ENCODE measurements around the gene KRTAP2-1. TPM values are rescaled to one million over a fixed set of nuclear protein-coding genes. Genes with fewer than 3 reads are reported as not detected.
"Not testable (repeated sequence)": the region's sequence is repeated elsewhere in the genome, so short reads cannot be mapped to it uniquely, and the experiment has no call there.

KRTAP2-1 gene
- not detected for total RNA-seq
- long read RNA-seq = 0 reads

- intact Hi-C loops (cut with DNase I); ATAC-seq (ENCODE audit: poor library complexity); DNase-seq: not testable (repeated sequence)
These were observed at the start of gene KRTAP2-1 for GRCh38 chr17:41046735-41047465. Gene KRTAP2-1 (minus strand): TSS chr17:41047316. CDS start chr17:41047267, 49 bp downstream.

DNA sequence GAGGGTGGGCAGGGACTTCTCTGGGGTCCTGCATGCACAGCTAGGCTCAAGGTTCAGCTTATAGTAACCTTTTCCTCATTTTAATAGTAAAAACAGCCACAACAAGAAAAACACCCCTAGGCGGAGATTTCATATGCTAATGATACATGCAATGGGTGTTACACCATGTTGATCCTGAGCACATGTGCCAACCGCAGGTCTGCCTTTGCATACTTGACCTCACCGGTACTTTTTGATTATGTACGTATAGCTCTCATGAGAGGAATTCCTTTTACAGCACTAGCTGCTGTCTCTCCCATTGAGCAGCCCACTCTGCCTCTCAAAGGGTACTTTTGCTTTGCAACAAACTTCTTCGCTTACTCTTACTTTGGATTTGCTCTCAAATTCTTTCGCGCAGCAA is 48.9 kb upstream of the KRTAP2-1 start:
- no peak for DNase-seq
- intact Hi-C loops (cut with DNase I) = no loop called here
- ATAC-seq (ENCODE audit: poor library complexity) = no peak

GRCh38 chr17:41088760-41089352 is 41.7 kb upstream of the KRTAP2-1 start:
- DNase-seq; ATAC-seq (ENCODE audit: poor library complexity): not testable (repeated sequence)

DNA sequence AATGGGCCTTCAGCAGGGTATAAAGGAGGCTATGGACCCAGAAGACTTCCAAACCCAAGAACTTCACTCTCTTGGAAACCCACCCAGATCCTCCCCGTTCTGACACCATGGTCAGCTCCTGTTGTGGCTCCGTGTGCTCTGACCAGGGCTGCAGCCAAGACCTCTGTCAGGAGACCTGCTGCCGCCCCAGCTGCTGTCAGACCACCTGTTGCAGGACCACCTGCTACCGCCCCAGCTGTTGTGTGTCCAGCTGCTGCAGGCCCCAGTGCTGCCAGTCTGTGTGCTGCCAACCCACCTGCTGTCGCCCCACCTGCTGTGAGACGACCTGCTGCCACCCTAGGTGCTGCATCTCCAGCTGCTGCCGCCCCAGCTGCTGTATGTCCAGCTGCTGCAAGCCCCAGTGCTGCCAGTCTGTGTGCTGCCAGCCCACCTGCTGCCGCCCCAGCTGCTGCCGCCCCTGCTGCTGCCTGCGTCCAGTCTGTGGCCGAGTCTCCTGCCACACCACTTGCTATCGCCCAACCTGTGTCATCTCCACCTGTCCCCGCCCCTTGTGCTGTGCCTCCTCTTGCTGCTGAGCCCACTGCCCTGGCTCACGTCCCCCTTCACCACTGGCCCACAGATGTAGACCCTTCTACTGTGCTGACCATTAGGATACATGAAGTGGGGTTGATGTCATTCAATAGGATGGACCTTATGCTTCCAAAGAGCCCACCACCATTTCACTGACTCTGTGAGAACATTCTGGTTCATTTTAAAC is 37.2 kb upstream of the KRTAP2-1 start, which contains the start of gene KRTAP4-7:
Gene KRTAP4-7, plus strand, starts transcription at position 51 of the 757 bp plus-strand sequence. Its CDS starts 57 bp downstream, at position 108.
- DNase-seq; ATAC-seq (ENCODE audit: poor library complexity); intact Hi-C loops (cut with DNase I): not testable (repeated sequence)

More at GRCh38 chr17:41088760-41089352, 41.7 kb upstream of the KRTAP2-1 start:
- intact Hi-C loops (cut with DNase I) = not testable (repeated sequence)

DNA sequence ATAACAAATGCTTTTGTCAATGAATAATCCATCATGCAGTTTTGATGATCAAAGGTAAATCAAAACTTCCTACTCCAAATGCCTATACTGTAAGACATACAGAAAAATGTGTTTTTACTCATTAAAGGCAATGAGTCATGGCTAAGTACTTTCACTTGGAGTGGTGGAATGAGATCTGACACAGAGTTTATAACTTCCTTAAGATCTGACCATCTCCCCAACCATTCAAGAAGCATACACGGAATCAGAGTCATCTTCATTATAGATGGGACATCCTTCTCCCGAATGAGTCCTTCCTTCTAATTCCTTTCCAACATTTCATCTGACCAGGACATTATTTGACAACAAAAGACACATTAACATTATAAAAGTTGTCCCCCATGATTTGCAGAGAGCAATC is 36.3 kb upstream of the KRTAP2-1 start:
- intact Hi-C loops (cut with DNase I); DNase-seq; ATAC-seq (ENCODE audit: poor library complexity): not testable (repeated sequence)

DNA sequence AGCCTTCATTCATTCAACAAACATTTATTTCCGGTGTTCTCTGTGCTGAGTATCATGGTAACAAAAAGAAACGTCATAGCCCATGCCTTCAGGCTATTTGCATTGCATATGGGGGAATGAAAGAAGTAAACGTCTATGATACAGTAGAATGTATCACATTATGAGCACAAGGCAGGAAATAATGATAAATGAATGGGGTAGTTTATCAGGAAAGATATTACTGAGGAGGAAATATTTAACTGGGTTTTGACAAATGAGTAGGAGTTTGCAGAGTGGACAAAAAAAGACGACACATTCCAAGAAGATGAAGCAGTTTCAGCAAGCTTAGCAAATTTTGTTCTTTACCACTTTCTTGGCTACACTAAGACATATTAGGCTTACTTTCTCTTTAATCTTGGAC is 35.5 kb upstream of the KRTAP2-1 start:
- intact Hi-C loops (cut with DNase I) = no loop called here
- ATAC-seq (ENCODE audit: poor library complexity) (no peak), DNase-seq (no peak)

DNA sequence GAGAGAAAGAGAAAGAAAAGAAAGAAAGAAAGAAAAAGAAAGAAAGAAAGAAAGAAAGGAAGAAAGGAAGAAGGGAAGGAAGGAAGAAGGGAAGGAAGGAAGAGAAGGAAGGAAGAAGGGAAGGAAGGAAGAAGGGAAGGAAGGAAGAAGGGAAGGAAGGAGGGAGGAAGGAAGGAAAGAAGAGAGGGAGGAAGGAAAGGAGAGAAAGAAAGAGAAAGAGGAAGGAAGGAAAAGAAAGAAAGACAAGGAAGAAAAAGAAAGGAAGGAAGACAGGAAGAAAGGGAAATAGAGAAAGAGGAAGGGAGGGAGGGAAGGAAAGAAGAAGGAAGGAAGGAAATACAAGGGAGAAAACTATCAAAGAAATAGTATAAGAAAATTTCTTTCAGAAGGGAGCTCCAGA is 29.7 kb upstream of the KRTAP2-1 start:
- no peak for ATAC-seq (ENCODE audit: poor library complexity)
- intact Hi-C loops (cut with DNase I) = no loop called here
- DNase-seq = no peak

DNA sequence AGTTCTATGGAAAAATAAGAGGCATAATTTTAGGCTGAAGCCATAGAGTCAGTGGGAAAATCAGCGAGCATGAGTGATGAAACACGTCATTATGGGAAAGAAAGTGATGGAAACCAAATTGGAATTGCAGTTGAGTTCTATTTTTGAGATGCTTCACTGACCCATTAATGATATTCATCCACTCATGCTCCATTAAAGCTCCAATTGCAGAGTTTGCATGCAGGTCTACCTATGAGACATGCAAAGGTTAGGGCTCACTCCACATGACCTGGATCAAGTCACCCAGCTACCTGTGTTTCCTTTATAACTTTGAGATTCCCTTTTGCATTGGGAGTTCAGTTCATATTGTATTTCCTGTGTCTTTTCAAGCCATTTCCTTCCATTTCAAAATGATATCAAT is 26.6 kb upstream of the KRTAP2-1 start:
- intact Hi-C loops (cut with DNase I) = no loop called here
- DNase-seq = no peak

GRCh38 chr17:41071606-41072360 is 24.7 kb upstream of the KRTAP2-1 start:
- DNase-seq = peak; percentile 31
- intact Hi-C loops (cut with DNase I) = no loop called here
- no peak for ATAC-seq (ENCODE audit: poor library complexity)

More for the DNA sequence above, 26.6 kb upstream of the KRTAP2-1 start:
- no peak for ATAC-seq (ENCODE audit: poor library complexity)

GRCh38 chr17:41069031-41069430 is 21.9 kb upstream of the KRTAP2-1 start:
- intact Hi-C loops (cut with DNase I) = no loop called here

DNA sequence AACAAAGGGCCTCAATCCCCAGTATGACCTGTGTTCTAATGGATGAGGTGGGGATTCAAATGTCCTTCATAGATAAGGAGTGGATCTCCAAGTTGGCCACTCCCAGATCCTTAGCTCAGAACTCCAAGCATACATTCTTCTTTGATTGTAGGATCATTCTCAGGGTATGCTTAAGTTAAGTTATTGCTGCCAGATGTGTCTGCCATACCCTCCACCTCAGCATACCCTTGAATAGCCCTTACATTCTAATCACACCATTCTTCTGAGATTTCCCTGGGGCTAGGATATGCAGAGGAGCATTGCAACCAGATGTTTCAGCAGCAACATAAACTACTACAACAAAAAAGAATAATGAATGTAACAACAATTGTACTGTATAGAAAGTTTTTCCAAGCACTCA is 20.2 kb upstream of the KRTAP2-1 start:
- intact Hi-C loops (cut with DNase I) = no loop called here
- no peak for ATAC-seq (ENCODE audit: poor library complexity)

More at GRCh38 chr17:41069031-41069430, 21.9 kb upstream of the KRTAP2-1 start:
- DNase-seq (no peak), ATAC-seq (ENCODE audit: poor library complexity) (no peak)

GRCh38 chr17:41065829-41066624 is 18.9 kb upstream of the KRTAP2-1 start, which contains the start of gene KRTAP2-4:
Gene KRTAP2-4 (minus strand): TSS chr17:41065879. CDS start chr17:41065845, 34 bp downstream.
- intact Hi-C loops (cut with DNase I) = no loop called here
- ATAC-seq (ENCODE audit: poor library complexity) (no peak), DNase-seq (no peak)

More for the DNA sequence above, 20.2 kb upstream of the KRTAP2-1 start:
- no peak for DNase-seq

GRCh38 chr17:41065016-41065689 is 18.0 kb upstream of the KRTAP2-1 start:
- intact Hi-C loops (cut with DNase I); ATAC-seq (ENCODE audit: poor library complexity); DNase-seq: not testable (repeated sequence)

- ATAC-seq (ENCODE audit: poor library complexity) = no peak
- DNase-seq = no peak
- intact Hi-C loops (cut with DNase I) = no loop called here
These were observed 17.2 kb upstream of the KRTAP2-1 start for GRCh38 chr17:41064301-41064700.

GRCh38 chr17:41063449-41063848 is 16.3 kb upstream of the KRTAP2-1 start:
- no peak for ATAC-seq (ENCODE audit: poor library complexity)
- intact Hi-C loops (cut with DNase I) = no loop called here
- no peak for DNase-seq

GRCh38 chr17:41061964-41062363 is 14.8 kb upstream of the KRTAP2-1 start:
- intact Hi-C loops (cut with DNase I) = no loop called here
- ATAC-seq (ENCODE audit: poor library complexity) (no peak), DNase-seq (no peak)

GRCh38 chr17:41060052-41060604 is 13.0 kb upstream of the KRTAP2-1 start, which contains the start of gene KRTAP2-3:
Gene KRTAP2-3 (minus strand): TSS chr17:41060114. CDS start chr17:41060050, 64 bp downstream.
- ATAC-seq (ENCODE audit: poor library complexity) (no peak), DNase-seq (no peak)
- intact Hi-C loops (cut with DNase I) = no loop called here
